HG02981 (cell line): ENCODE results near the gene ZNF341.

Source experiments
- ATAC-seq: cut with Tn5 transposase; IDR thresholded peaks from one replicate; pipeline ENCODE4 v1.9.1; 2021; ENCODE audit warnings: mild to moderate bottlenecking, moderate library complexity; ENCODE audit not compliant: unreplicated experiment

Gene ZNF341

GRCh38 chr20:33766686-33767085 lies 34.9 kb downstream of the ZNF341 start:
- ATAC-seq = no peak

GRCh38 chr20:33767777-33768138 lies 36.0 kb downstream of the ZNF341 start:
- no peak for ATAC-seq

- no peak for ATAC-seq
Observed at GRCh38 chr20:33769043-33769442, 37.2 kb downstream of the ZNF341 start.

GRCh38 chr20:33770005-33770404 lies 38.2 kb downstream of the ZNF341 start:
- ATAC-seq = no peak

- no peak for ATAC-seq
Observed at GRCh38 chr20:33771938-33772337, 40.1 kb downstream of the ZNF341 start.

GRCh38 chr20:33772439-33772838 lies 40.6 kb downstream of the ZNF341 start:
- ATAC-seq = no peak

- peak; percentile 62 for ATAC-seq
Observed at GRCh38 chr20:33773412-33774089, 41.8 kb downstream of the ZNF341 start.

- no peak for ATAC-seq
Observed at GRCh38 chr20:33777816-33778215, 46.0 kb downstream of the ZNF341 start.

GRCh38 chr20:33781133-33781532 lies 49.3 kb downstream of the ZNF341 start:
- ATAC-seq = no peak

GRCh38 chr20:33781945-33782344 lies 50.1 kb downstream of the ZNF341 start:
- no peak for ATAC-seq

- ATAC-seq = no peak
Observed at GRCh38 chr20:33783256-33783655, 51.5 kb downstream of the ZNF341 start.

- no peak for ATAC-seq
Observed at GRCh38 chr20:33783818-33784217, 52.0 kb downstream of the ZNF341 start.

- no peak for ATAC-seq
Observed at GRCh38 chr20:33784225-33784624, 52.4 kb downstream of the ZNF341 start.

GRCh38 chr20:33785503-33785902 lies 53.7 kb downstream of the ZNF341 start:
- no peak for ATAC-seq

- ATAC-seq = no peak
Observed at GRCh38 chr20:33787253-33787891, 55.6 kb downstream of the ZNF341 start.

- ATAC-seq = no peak
Observed at GRCh38 chr20:33788351-33789049, 56.7 kb downstream of the ZNF341 start.

- no peak for ATAC-seq
Observed at GRCh38 chr20:33789109-33789857, 57.5 kb downstream of the ZNF341 start.

GRCh38 chr20:33789858-33790182 lies 58.0 kb downstream of the ZNF341 start:
- ATAC-seq = no peak

GRCh38 chr20:33790566-33790965 lies 58.8 kb downstream of the ZNF341 start:
- no peak for ATAC-seq

- ATAC-seq = no peak
Observed at GRCh38 chr20:33791021-33791420, 59.2 kb downstream of the ZNF341 start.

GRCh38 chr20:33791540-33791939 lies 59.7 kb downstream of the ZNF341 start:
- ATAC-seq = no peak
